GM12873 (cell line): ENCODE results near the gene RNASEL.

Experiments used
- CTCF ChIP-seq: IDR thresholded peaks from 2 replicates; pipeline ENCODE4 v1.5.1; 2012; ENCODE audit warnings: low read depth, mild to moderate bottlenecking, moderate library complexity, low read length, control low read depth; ENCODE audit not compliant: insufficient read depth; ENCODE audit errors: missing control alignments

The RNASEL gene

GRCh38 chr1:182588500-182589396, at the start of gene RNASEL:
RNASEL (minus strand) TSS chr1:182589256; CDS start chr1:182586806, 2,450 bp downstream.
- TF ChIP-seq CTCF, result no peak

GRCh38 chr1:182637769-182638168, 48.7 kb upstream of the RNASEL start:
- TF ChIP-seq CTCF, result no peak

GRCh38 chr1:182635871-182636270, 46.8 kb upstream of the RNASEL start:
- no peak for TF ChIP-seq CTCF

GRCh38 chr1:182634306-182635072, 45.4 kb upstream of the RNASEL start:
- TF ChIP-seq CTCF, result no peak

DNA sequence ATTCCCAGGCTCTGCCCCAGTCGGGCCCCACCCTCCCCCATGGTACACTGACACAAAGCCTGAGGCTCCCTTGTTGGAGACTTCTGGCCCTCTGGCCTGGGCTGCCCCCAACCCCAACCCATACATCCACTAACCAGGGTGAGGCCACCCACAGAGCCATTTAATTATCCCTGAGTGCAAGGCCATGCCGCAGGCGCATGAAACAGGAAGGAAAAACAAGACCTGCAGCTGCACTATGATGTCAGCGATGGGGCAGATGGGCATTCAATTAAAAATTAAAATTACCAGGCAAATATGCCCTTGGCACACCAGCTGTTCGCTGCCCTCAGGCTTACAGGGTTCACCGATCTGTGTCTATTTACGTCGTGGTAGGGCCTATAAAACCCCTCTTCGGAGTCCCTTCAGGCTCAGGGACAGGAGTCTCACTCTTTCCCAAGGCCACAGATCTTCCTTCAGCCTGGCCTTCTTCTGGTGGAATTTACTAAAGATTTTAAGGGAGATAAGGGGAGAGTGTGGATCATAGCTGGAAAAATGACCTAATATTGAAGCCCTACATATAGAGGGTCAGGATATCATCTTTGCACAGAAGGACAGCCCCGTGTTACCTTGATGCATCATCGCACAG, 44.7 kb upstream of the RNASEL start:
- no peak for TF ChIP-seq CTCF

DNA sequence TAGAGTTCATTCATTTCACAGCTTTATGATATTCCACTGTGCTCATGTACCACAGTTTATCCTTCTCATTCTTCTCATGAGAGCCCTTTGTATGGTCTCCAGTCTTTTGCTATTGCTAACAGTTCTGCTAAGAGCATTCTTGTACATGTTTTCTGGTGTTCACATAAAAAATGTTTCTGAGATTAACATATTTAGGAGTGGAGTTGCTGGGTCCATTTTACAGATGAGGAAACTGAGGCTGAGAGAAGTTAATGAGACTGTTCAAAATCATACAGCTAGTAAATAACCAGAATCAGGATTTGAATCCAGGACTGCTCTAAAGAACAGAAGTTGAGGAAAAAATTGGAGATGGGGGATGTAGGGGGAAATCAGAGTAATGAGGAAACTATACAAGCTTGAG, 44.0 kb upstream of the RNASEL start:
- TF ChIP-seq CTCF, result no peak

GRCh38 chr1:182631954-182632353, 42.9 kb upstream of the RNASEL start:
- no peak for TF ChIP-seq CTCF
